Measurements from ENCODE around the gene FUZ.

DNA sequence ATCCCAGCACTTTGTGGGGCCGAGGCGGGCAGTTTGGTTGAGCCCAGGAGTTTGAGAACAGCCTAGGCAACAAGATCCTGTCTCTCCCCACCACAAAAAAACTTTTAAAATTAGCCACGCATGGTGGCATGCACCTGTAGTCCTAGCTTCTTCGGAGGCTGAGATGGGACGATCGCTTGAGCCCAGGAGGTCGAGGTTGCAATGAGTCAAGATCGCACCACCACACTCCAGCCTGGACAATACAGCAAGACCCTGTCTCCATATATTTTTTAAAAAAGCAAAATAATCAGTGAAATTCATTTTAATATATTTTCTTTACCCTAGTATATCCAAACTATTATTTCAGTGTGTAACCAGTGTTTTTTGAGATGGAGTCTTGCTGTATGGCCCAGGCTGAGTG lies 38.1 kb downstream of the FUZ start:
- TF ChIP-seq CREB1 (IDR thresholded peaks at IDR 0.05; ENCODE audit: low read depth) = no peak
- TF ChIP-seq, protein P1, sequence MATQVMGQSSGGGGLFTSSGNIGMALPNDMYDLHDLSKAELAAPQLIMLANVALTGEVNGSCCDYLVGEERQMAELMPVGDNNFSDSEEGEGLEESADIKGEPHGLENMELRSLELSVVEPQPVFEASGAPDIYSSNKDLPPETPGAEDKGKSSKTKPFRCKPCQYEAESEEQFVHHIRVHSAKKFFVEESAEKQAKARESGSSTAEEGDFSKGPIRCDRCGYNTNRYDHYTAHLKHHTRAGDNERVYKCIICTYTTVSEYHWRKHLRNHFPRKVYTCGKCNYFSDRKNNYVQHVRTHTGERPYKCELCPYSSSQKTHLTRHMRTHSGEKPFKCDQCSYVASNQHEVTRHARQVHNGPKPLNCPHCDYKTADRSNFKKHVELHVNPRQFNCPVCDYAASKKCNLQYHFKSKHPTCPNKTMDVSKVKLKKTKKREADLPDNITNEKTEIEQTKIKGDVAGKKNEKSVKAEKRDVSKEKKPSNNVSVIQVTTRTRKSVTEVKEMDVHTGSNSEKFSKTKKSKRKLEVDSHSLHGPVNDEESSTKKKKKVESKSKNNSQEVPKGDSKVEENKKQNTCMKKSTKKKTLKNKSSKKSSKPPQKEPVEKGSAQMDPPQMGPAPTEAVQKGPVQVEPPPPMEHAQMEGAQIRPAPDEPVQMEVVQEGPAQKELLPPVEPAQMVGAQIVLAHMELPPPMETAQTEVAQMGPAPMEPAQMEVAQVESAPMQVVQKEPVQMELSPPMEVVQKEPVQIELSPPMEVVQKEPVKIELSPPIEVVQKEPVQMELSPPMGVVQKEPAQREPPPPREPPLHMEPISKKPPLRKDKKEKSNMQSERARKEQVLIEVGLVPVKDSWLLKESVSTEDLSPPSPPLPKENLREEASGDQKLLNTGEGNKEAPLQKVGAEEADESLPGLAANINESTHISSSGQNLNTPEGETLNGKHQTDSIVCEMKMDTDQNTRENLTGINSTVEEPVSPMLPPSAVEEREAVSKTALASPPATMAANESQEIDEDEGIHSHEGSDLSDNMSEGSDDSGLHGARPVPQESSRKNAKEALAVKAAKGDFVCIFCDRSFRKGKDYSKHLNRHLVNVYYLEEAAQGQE (IDR thresholded peaks at IDR 0.05; ENCODE audit: low read depth) = no peak
- no peak for TF ChIP-seq MAX (IDR thresholded peaks at IDR 0.05)
- no peak for TF ChIP-seq ZBTB7A (IDR thresholded peaks at IDR 0.05; ENCODE audit: low read depth)
- no peak for TF ChIP-seq USF1 (IDR thresholded peaks at IDR 0.05)
- TF ChIP-seq CEBPB (IDR thresholded peaks at IDR 0.05) = no peak
- TF ChIP-seq EP300 (IDR thresholded peaks at IDR 0.05; ENCODE audit: borderline replicate concordance) = no peak
